CD4-positive, alpha-beta T cell (primary cell): ENCODE measurements around the gene ETF1. TPM values are rescaled to one million over a fixed set of nuclear protein-coding genes. Genes with fewer than 3 reads are reported as not detected.

Experiments used
- ATAC-seq: fragments of 200-7000 bp; cut with Tn5 transposase; one replicate; pipeline ENCODE4 v1.10.0; 2022; ENCODE audit warnings: mild to moderate bottlenecking; ENCODE audit not compliant: poor library complexity
- CTCF ChIA-PET: fragments of 350-600 bp; sonication (Branson Sonifier 250); formaldehyde crosslinking; loops from one replicate; lab custom pipeline; 2021; ENCODE audit warnings: antibody characterized with exemption, inconsistent platforms; lab: Charles Lee
- POLR2A ChIA-PET: fragments of 350-600 bp; sonication (Branson Sonifier 250); formaldehyde crosslinking; loops from one replicate; lab custom pipeline; 2021; ENCODE audit warnings: antibody characterized with exemption, inconsistent platforms; lab: Charles Lee
- DNase-seq, 14 experiments: peaks; one replicate each; pipeline ENCODE4 v3.0.0-alpha.2; 2013 to 2020; ENCODE audit warnings: mixed read lengths in 2 of 14
- H3K27ac ChIP-seq, 2 donors: one replicate each; pipeline versions ENCODE4 v1.5.1 to v1.7.0; 2013; ENCODE audit warnings: low read length in 2 of 2, low read depth in 1 of 2, mild to moderate bottlenecking in 1 of 2
- H3K27me3 ChIP-seq, 2 experiments: 1 replicate in 1 of 2; 2 replicates in 1 of 2; pipeline versions ENCODE4 v1.6.1 to v1.7.0; 2013; ENCODE audit warnings: low read length in 2 of 2, control low read depth in 1 of 2, mild to moderate bottlenecking in 1 of 2, moderate library complexity in 1 of 2; ENCODE audit not compliant: insufficient read depth in 2 of 2, control insufficient read depth in 1 of 2
- H3K36me3 ChIP-seq: one replicate; pipeline ENCODE4 v1.6.1; 2013; ENCODE audit warnings: low read length, control low read depth; ENCODE audit not compliant: insufficient read depth
- H3K4me1 ChIP-seq: one replicate; pipeline ENCODE4 v1.6.1; 2013; ENCODE audit warnings: low read length, control low read depth; ENCODE audit not compliant: insufficient read depth
- H3K4me3 ChIP-seq: one replicate; pipeline ENCODE4 v1.5.1; 2013; ENCODE audit warnings: mild to moderate bottlenecking, low read length, moderate library complexity
- H3K9me3 ChIP-seq, 2 experiments: 1 replicate in 1 of 2; 2 replicates in 1 of 2; pipeline versions ENCODE4 v1.6.1 to v1.7.0; 2013; ENCODE audit warnings: low read length in 2 of 2, mild to moderate bottlenecking in 2 of 2, control low read depth in 1 of 2, moderate library complexity in 1 of 2; ENCODE audit not compliant: control insufficient read depth in 1 of 2, insufficient read depth in 1 of 2
- H3K27ac Mint-ChIP-seq: one replicate; pipeline ENCODE4 v1.8.0; 2020; ENCODE audit warnings: mixed read lengths
- H3K27me3 Mint-ChIP-seq: one replicate; pipeline ENCODE4 v1.8.0; 2021; ENCODE audit warnings: mixed read lengths
- H3K36me3 Mint-ChIP-seq: one replicate; pipeline ENCODE4 v1.8.0; 2021; ENCODE audit warnings: low read depth, mixed read lengths
- H3K4me1 Mint-ChIP-seq: one replicate; pipeline ENCODE4 v1.8.0; 2021; ENCODE audit warnings: low read depth, mixed read lengths
- H3K4me3 Mint-ChIP-seq: one replicate; pipeline ENCODE4 v1.8.0; 2020; ENCODE audit warnings: mild to moderate bottlenecking, mixed read lengths
- H3K9me3 Mint-ChIP-seq: one replicate; pipeline ENCODE4 v1.8.0; 2020; ENCODE audit warnings: mixed read lengths
- CTCF ChIP-seq: fragments of 200-600 bp; IDR thresholded peaks from one replicate; pipeline ENCODE4 v1.8.0; 2022; ENCODE audit warnings: antibody characterized with exemption, mild to moderate bottlenecking
- intact Hi-C, 2 experiments: fragments of 100-400 bp; cut with DNase I in 1 of 2; cut with micrococcal nuclease in 1 of 2; formaldehyde crosslinking; loops; one replicate each; pipeline versions ENCODE4 v1.15.1 to v1.9.0; 2023 to 2025; cut with DNase I, micrococcal nuclease
- total RNA-seq, 174 experiments: library from RNA in 2 of 174; stranded (reverse) in 2 of 174; gene quantifications; one replicate each; pipeline ENCODE4 v1.2.3 and lab custom pipeline; 2021 to 2026

Gene ETF1
- total RNA-seq, 2 experiments from 2014 or later = 178 to 187 TPM

- Histone ChIP-seq H3K4me1 (peaks cover 4% of the 10 kb centered on the region), H3K36me3 (peaks cover 19% of the 10 kb centered on the region), H3K27ac (no peak overlapping the region), H3K27me3 (no peaks in the 10 kb centered on the region), H3K4me3 (no peak overlapping the region), H3K9me3 (no peaks in the 10 kb centered on the region)
- Mint-ChIP-seq H3K9me3 (no peaks in the 10 kb centered on the region), H3K4me1 (peaks cover 35% of the 10 kb centered on the region), H3K36me3 (peaks cover 35% of the 10 kb centered on the region), H3K4me3 (no peak overlapping the region), H3K27me3 (no peaks in the 10 kb centered on the region), H3K27ac (no peak overlapping the region)
- intact Hi-C loops = no loop called here
- ATAC-seq (no peak), DNase-seq (no peak)
- POLR2A ChIA-PET = interaction anchor here (0.6 kb wide), 1 partner anchor 71 kb away, joined by 3 read pairs; no protein-coding TSS in a partner anchor
- CTCF ChIA-PET = no interaction called here
- TF ChIP-seq CTCF = no peak
These were observed 19.6 kb downstream of the ETF1 start for GRCh38 chr5:138523406-138523805.

GRCh38 chr5:138520971-138521370 is 22.1 kb downstream of the ETF1 start:
- H3K4me1 ChIP-seq = peaks cover 4% of the 10 kb centered on the region
- CTCF ChIA-PET = no interaction called here

GRCh38 chr5:138517437-138517836 is 25.6 kb downstream of the ETF1 start:
- H3K27me3 Mint-ChIP-seq = no peaks in the 10 kb centered on the region
- no peaks in the 10 kb centered on the region for H3K27me3 ChIP-seq
- no peak overlapping the region for H3K27ac Mint-ChIP-seq
- intact Hi-C loops = no loop called here
- H3K36me3 ChIP-seq = peaks cover 67% of the 10 kb centered on the region
- peaks cover 12% of the 10 kb centered on the region for H3K4me1 Mint-ChIP-seq
- no peak overlapping the region for H3K27ac ChIP-seq
- ChIA-PET CTCF (interaction anchor here (1.5 kb wide), 1 partner anchor 11 kb away, joined by 3 read pairs; no protein-coding TSS in a partner anchor), POLR2A (no interaction called here)
- peaks cover 66% of the 10 kb centered on the region for H3K36me3 Mint-ChIP-seq
- TF ChIP-seq CTCF = no peak
- H3K4me3 ChIP-seq = no peak overlapping the region
- no peaks in the 10 kb centered on the region for H3K9me3 Mint-ChIP-seq
- H3K4me3 Mint-ChIP-seq = no peak overlapping the region
- no peaks in the 10 kb centered on the region for H3K4me1 ChIP-seq
- ATAC-seq (no peak), DNase-seq (no peak)
- H3K9me3 ChIP-seq = no peaks in the 10 kb centered on the region

More at GRCh38 chr5:138520971-138521370, 22.1 kb downstream of the ETF1 start:
- intact Hi-C loops = no loop called here
- Histone ChIP-seq H3K27me3 (no peaks in the 10 kb centered on the region), H3K36me3 (peaks cover 32% of the 10 kb centered on the region), H3K9me3 (no peaks in the 10 kb centered on the region), H3K4me3 (no peak overlapping the region), H3K27ac (no peak overlapping the region)
- Mint-ChIP-seq H3K36me3 (peaks cover 38% of the 10 kb centered on the region), H3K27ac (peak overlapping the region; percentile 1), H3K4me1 (peaks cover 19% of the 10 kb centered on the region), H3K4me3 (no peak overlapping the region), H3K9me3 (no peaks in the 10 kb centered on the region), H3K27me3 (no peaks in the 10 kb centered on the region)
- POLR2A ChIA-PET = no interaction called here
- no peak for ATAC-seq
- no peak for TF ChIP-seq CTCF
- no peak for DNase-seq
